Measurements from ENCODE around the gene MYOM1. TPM values are rescaled to one million over a fixed set of nuclear protein-coding genes. Genes with fewer than 3 reads are reported as not detected.

The MYOM1 gene
- total RNA-seq, 1 experiment from 2014 or later: 0.26 TPM

DNA sequence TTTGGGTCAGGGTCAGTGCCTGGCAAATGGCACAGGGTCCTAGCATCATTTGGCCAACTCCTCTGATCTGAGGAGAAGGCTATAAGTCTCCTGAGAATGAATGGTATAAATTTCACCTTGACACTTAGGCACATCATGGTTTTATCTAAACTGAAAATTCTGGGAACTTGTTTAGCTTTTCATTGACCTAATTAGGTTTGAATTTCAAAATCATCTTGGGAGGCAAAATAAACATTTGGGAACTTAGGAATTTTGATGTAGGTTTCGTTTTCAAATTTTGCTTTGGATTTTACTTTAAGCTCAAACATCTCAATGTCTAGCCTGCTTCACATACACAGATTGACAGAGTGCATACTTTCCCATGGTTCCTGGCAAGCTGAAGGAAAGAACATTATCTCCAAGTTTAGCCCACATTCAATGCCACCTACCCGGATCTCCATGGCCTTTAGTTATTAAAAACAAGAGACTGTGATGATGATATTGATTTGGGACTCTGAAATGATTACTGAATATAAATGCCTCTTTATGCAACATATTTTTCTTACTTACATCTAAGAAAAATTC, 44.5 kb downstream of the MYOM1 start:
- DNase-seq (ENCODE audit: low read depth, low spot score): no peak
- in situ Hi-C loops (cut with HindIII; ENCODE audit: low pct_unique_long_range_greater_than_20kb, low sequenced_read_pairs): no loop called here

DNA sequence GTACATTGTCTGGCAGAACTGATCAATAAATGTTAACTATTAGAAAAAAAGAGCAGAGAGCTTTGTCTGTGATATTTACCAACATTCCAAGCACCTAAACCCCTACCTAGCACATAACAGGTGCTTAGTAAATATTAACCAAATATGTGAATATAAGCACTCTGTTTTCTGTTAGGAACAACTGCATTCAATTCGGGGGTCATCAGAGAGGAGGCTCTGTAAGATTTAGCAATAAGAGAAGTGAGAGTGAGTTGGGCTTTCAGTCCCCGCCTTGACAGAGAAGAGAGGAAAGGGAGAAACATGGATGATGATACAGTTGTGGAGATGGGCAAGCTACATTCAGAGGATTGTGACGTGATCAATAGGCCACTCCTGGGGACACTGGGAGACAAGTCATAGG, 47.7 kb downstream of the MYOM1 start:
- in situ Hi-C loops (cut with HindIII; ENCODE audit: low pct_unique_long_range_greater_than_20kb, low sequenced_read_pairs): no loop called here
- DNase-seq (ENCODE audit: low read depth, low spot score): no peak

DNA sequence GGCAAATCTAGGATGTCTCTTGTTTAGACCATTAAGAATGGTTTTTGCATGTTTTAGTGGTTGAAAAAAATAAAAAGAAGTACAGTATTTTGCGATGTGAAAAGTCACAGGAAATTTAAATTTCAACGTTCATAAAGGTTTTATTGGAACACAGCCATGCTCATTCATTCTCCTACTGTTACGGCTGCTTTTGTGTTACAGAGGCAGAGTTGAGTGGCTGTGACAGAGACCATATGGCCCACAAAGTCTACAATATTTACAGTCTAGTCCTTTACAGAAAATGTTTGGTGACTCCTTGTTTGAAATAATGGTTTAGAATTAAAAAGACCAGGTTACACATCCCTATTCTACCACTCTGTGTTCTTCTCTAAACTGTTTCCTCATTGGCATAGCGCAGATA, 48.1 kb downstream of the MYOM1 start:
- in situ Hi-C loops (cut with HindIII; ENCODE audit: low pct_unique_long_range_greater_than_20kb, low sequenced_read_pairs): no loop called here

DNA sequence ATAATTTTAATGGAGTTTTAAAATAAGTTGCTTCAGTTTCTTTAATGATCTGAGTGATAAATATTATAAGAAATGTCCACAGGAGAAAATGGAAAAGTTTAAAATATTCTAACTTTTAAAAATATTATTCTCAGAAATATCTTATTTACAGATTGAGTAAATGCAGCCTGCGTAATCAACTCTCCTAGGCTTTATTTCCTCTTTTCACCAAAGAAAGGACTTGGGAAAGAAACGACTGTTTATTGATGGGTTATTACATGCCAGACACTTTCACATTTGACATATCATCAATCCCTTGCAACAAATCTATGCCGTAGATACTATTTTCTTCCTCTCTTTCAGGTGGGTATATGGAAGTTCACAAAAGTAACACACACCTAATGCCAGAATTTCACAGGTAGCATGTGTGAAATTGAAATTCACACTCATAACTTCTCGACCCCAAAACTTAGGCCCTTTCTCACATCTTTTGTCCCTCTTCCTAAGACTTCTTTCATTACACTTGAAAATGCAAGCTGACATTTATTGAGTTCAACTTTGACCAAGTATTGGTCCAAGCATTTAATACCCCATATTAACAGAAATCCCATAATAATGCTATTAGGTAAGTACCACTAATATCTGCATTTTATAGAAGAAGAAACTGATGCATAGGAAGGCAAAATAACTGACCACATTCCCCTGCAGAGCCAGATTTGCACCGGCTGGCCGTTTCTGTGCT, 49.2 kb downstream of the MYOM1 start:
- in situ Hi-C loops (cut with HindIII; ENCODE audit: low pct_unique_long_range_greater_than_20kb, low sequenced_read_pairs): no loop called here
- no peak for DNase-seq (ENCODE audit: low read depth, low spot score)

More for the DNA sequence above, 48.1 kb downstream of the MYOM1 start:
- DNase-seq (ENCODE audit: low read depth, low spot score): no peak

DNA sequence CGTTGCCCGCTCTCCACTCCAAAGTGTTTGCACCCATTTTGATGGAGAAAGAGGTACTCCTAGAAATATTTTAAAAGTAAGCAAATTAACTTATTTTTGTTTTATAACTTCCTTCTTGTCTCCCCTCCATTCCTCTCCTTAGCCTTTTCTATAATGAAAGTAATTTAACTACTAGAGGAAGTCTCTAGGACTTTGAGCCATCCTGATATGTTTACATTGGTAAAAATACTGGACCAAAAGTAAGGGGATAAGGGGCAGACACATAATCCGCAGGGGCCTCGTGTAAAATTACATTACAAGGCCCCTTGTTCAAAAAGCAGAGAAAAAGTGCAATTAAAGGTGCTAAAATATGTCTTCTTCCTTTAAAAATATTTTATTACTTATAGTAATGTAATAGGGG, 55.4 kb downstream of the MYOM1 start:
- in situ Hi-C loops (cut with HindIII; ENCODE audit: low pct_unique_long_range_greater_than_20kb, low sequenced_read_pairs): no loop called here
- no peak for DNase-seq (ENCODE audit: low read depth, low spot score)

DNA sequence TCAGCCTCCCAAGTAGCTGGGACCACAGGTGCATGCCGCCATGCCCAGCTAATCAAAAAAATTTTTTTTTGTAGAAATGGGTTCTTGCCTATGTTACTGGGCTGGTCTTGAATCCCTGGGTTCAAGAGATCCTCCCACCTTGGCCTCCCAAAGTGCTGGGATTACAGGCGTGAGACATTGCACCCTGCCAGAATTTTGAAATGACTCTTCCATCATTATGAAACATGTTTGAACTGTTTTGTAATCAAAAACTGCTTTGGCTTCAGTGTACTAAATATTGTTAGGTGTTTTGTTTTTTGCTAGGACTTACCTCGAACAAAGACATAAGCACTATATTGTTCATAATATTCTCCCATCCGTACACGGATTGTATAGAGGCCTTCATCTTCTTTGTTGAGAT, 55.8 kb downstream of the MYOM1 start:
- DNase-seq (ENCODE audit: low read depth, low spot score): no peak
- in situ Hi-C loops (cut with HindIII; ENCODE audit: low pct_unique_long_range_greater_than_20kb, low sequenced_read_pairs): no loop called here

DNA sequence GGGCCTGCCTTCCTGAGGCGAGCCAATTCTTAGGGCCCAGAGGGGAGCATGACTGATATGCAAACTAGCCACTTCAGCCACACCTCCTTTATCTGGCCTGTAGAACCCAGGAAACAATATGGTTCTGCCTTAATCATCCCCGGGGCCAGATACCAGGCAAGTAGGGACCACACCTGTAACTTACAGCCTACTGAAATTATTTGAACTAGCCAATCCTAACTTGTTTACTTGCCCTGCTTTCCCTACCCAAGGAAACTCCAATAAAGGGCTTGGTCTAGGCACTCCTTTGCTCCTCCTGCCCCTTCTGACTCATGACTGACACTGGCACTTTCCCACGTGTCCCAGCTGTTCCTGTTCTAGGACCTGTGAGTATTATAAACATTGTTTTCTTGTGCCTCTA, 57.6 kb downstream of the MYOM1 start:
- no peak for DNase-seq (ENCODE audit: low read depth, low spot score)
- in situ Hi-C loops (cut with HindIII; ENCODE audit: low pct_unique_long_range_greater_than_20kb, low sequenced_read_pairs): no loop called here

DNA sequence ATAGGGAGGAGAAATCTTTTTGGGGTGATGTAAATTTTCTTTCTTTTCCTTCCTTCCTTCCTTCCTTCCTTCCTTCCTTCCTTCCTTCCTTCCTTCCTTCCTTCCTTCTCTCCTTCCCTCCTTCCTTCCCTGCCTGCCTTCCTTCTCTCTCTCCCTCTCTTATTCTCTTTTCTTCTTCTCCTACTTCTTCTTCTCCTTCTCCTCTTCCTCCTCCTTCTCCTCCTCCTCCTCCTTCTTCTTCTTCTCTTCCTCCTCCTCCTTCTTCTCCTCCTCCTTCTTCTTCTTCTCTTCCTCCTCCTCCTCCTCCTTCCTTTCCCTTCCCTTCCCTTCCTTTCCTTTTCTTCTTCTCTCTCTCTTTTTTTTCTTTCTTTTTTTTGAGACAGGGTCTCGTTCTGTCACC, 59.9 kb downstream of the MYOM1 start:
- in situ Hi-C loops (cut with HindIII; ENCODE audit: low pct_unique_long_range_greater_than_20kb, low sequenced_read_pairs): no loop called here

DNA sequence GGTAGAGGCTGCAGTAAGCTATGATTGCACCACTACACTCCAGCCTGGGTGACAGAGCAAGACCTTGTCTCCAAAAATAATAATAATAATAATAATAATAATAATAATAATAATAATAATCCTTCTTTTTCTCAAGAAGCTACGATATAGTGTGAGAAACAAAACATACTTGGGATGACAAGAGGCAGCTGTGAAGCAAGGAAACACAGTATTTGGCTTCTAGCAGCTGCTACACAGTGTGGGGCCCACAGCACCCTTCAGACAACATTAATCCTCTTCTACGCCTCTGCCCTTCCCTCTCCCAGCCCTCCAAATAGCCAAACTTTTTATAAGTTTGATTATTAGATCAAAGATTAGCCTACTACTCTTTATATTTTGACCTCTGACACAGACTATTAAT, 62.2 kb downstream of the MYOM1 start:
- in situ Hi-C loops (cut with HindIII; ENCODE audit: low pct_unique_long_range_greater_than_20kb, low sequenced_read_pairs): no loop called here
- DNase-seq (ENCODE audit: low read depth, low spot score): no peak

More for the DNA sequence above, 59.9 kb downstream of the MYOM1 start:
- DNase-seq (ENCODE audit: low read depth, low spot score): no peak

DNA sequence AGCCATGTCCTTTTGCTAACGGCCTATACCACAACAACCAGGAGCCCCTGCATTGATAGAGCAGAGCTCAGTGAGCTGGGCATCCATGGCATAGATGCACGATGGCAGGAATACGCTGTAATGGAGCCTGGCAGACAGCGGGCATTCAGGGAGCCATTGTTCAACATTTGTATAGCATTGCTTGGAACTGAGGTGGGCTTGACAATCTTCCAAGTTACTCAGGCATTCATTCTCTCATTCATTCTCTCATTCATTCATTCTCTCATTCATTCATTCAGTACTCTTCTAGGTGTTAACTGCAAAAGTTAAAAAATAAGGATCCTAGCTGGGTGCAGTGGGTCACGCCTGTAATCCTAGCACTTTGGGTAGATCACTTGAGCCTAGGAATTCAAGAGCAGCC, 62.7 kb downstream of the MYOM1 start:
- no peak for DNase-seq (ENCODE audit: low read depth, low spot score)
- in situ Hi-C loops (cut with HindIII; ENCODE audit: low pct_unique_long_range_greater_than_20kb, low sequenced_read_pairs): no loop called here

DNA sequence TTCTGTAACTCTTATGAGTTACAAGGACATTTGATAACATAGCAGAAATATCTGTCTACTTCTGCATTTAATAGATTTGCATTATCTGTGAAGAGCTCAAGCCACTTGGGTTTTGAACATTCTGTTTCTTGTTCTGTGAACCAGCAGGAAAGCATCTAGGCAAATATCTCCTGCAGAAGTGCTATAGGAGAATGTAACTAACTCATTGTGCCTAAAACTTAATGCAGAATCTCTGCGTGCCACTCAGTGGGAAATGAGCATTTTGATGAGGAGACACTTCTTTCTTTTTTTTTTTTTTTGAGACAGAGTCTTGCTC, 63.5 kb downstream of the MYOM1 start:
- DNase-seq (ENCODE audit: low read depth, low spot score): no peak
- in situ Hi-C loops (cut with HindIII; ENCODE audit: low pct_unique_long_range_greater_than_20kb, low sequenced_read_pairs): no loop called here

DNA sequence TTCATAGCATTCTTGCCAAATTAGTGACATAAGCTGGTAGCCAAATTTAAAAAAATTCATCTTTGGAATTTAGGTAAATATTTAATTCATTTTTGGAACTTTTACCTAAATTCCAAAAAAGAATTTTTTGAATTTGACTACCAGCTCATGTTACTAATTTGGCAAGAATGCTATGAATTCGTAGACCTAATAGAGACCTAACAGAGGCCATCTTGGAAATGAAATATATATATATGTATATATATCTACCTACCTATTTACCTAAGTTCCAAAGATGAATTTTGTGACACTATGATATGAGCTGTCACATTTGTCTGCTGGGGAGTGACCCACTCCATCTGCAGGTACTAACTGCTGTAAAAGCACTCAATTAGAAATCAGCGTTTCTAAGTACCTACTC, 65.6 kb downstream of the MYOM1 start:
- in situ Hi-C loops (cut with HindIII; ENCODE audit: low pct_unique_long_range_greater_than_20kb, low sequenced_read_pairs): no loop called here
- DNase-seq (ENCODE audit: low read depth, low spot score): no peak

DNA sequence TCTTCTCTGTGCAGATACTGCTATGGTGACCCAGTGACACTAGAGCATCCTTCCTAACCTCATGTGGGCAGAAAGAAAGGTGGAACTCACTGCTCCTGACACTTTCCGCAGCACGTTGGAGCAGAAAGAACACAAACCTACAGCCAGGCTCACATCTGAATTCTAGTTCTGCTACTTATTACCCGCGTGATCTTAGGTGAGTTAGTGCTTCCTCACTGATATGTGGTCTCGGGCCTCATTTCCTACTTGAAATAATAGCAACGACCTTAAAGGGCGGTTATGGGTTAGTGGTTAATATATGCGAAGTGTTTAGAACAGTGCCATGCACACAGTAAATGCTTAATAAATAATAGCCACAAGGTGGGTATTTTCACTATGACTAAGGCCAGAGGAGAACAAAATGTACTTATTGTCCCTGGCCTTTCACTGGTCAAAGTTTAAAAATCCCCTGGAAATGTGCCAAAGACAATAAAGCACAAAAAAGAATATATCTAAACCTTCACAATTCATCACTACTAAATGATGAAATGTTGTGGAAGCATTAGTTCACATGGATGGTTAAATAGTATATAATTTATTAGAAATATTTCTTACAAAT, 66.6 kb downstream of the MYOM1 start:
- DNase-seq (ENCODE audit: low read depth, low spot score): peak; percentile 36
- in situ Hi-C loops (cut with HindIII; ENCODE audit: low pct_unique_long_range_greater_than_20kb, low sequenced_read_pairs): no loop called here

DNA sequence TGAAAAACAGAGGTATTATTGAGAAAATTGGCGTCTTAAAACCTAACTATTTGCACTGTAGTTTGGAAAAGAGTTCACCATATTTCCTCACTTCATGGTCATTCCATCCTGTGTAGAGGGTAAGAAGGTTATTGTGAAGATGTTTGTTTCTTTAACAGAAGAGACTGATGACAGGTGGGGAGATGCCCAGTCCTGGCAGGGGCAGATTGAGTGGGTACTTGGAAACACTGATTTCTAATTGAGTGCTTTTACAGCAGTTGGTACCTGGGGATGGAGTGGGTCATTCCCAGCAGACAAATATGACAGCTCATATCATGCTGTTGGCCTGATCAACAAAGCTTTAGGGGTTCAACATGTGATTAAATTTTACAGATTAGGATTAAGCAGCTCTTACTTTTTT, 67.5 kb downstream of the MYOM1 start:
- in situ Hi-C loops (cut with HindIII; ENCODE audit: low pct_unique_long_range_greater_than_20kb, low sequenced_read_pairs): no loop called here
- no peak for DNase-seq (ENCODE audit: low read depth, low spot score)

DNA sequence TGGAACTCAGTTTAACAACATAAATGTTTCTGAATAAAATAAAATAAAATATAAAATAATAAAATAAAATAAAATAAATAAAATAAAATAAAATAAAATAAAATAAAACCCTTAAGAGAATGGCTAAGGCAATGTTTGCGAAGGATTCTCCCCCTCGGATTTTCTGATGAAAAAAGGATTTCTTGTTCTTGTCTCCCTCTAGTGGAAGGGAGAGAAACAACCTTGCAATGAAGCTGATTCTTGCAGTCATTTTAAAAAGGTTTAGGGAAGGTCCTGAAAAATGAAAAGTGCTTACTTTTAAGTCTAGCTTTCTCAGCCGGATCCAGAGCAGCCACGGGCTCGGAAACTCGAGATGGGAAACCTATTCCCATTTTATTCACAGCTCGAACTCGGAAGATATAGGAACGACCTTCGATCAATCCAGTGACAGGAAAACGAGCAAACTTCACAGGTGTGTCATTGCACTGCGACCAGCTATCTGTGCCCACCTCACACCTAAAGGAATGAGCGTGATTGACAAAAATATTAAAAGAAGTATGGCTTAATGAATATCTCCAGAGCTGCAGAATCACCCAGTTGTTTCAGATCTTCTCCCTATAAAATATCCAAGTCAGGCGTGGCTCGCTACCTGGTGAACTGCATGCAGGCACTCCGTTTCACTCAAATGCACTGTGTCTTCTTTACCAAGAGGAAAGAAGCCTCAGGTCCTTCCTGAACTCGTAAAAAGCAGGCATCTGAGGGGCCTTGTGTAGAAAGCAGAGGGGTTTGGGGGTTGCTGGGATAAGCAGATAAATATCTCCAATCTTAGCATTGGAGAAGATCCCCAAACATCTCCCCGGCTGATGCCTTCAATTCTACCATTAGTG, 68.1 kb downstream of the MYOM1 start:
- in situ Hi-C loops (cut with HindIII; ENCODE audit: low pct_unique_long_range_greater_than_20kb, low sequenced_read_pairs): no loop called here
- peak; percentile 60 for DNase-seq (ENCODE audit: low read depth, low spot score)

DNA sequence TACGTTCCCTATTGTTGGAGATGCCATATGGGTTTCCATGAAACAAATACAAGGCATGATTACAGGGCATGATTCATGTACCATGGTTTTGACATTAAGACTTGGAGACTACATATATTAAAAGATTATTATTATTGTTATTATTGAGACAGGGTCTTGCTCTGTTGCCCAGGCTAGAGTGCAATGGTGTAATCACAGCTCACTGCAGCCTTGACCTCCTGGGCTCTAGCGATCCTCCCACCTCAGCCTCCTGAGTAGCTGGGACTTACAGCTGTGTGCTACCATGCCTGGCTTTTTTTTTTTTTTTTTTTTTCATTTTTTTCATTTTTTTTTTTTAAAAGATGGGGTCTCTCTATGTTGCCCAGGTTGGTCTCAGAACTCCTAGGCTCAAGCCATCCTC, 69.1 kb downstream of the MYOM1 start:
- no peak for DNase-seq (ENCODE audit: low read depth, low spot score)
- in situ Hi-C loops (cut with HindIII; ENCODE audit: low pct_unique_long_range_greater_than_20kb, low sequenced_read_pairs): no loop called here

DNA sequence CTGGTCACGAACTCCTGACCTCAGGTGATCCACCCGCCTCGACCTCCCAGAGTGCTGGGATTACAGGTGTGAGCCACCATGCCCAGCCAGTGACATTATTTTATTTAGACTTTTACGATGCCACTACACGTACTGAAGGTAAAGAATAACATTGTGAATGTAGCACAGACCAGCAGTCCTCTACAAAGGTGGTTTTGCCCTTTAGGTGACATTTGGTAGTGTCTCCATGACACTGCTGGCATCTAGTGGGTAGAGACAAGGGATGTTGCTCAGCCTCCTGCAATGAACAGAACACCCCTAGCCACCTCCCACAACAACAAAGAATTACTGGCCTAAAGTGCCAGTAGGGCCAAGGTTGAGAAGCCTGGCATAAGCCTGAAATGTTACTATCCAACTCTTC, 69.5 kb downstream of the MYOM1 start:
- peak; percentile 3 for DNase-seq (ENCODE audit: low read depth, low spot score)
- in situ Hi-C loops (cut with HindIII; ENCODE audit: low pct_unique_long_range_greater_than_20kb, low sequenced_read_pairs): no loop called here

DNA sequence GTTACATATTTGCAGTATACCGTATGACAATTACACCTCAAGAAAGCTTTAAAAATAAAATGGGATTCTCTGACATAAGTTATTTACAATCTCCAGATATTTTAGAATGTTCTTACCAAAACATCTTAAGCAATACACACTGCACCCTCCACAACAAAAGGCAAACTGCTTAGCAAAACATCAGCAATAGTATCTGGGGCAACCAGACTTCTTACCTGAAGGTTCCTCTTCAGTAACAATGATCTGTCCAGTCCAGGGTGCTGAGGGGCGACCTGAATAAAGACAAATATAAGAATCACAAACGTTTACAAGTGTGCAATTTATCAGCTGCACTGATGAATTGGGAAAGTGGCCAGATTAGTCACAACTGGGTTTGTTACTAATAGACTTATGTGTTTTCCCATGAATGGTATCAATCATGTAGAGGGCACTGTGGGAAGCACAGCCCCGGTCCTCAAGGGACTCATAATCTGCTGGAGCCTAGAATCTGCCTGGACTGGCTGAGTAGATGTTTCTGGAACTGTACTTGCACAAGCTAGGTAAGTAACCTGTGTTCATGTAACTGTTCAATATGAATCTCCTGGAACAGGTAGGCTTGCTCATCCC, 70.7 kb downstream of the MYOM1 start:
- DNase-seq (ENCODE audit: low read depth, low spot score): peak; percentile 48
- in situ Hi-C loops (cut with HindIII; ENCODE audit: low pct_unique_long_range_greater_than_20kb, low sequenced_read_pairs): no loop called here

Measured in SK-MEL-5 (cell line).